ENCODE results near the gene COL25A1.

GRCh38 chr4:109014593-109015412 is 287.7 kb downstream of the COL25A1 start:
- TF ChIP-seq CTCF (IDR thresholded peaks at IDR 0.05) (no peak), POLR2AphosphoS5 (IDR thresholded peaks at IDR 0.05; ENCODE audit: low read depth, low read length) (no peak), REST (IDR thresholded peaks at IDR 0.05; ENCODE audit: insufficient read depth in 1 of 2, low read depth in 2 of 2, low read length in 1 of 2) (no peak), TCF7L2 (IDR thresholded peaks at IDR 0.05; ENCODE audit: low read depth, low read length) (no peak)

All from Panc1 (cell line).